Stimulated activated CD4-positive, alpha-beta T cell treated with anti-CD3 and anti-CD28 coated beads, Interleukin-4, amount 100 ng/mL, for 1 hour (primary cell): Measurements from ENCODE around the gene MACIR.

Experiments
- DNase-seq: peaks from one replicate; pipeline ENCODE4 v3.0.0-alpha.2; 2020

MACIR gene

DNA sequence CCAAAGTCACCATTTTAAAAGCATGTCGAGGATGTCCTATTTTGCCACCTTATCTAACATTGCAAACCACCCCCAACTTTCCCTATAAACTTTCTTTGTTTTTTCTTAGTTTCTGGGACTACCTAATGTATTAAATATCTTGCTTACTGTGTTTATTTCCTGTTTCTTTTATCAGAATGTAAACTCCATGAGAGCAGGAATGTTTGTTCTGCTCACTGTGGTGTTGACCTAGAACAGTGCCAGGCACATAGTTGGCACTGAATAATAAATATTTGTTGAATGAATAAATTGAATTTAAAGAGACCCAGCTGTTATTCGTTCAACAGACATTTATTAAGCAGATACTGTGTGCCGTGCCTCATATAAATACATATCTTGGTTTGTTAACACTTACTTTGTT, 35.2 kb downstream of the MACIR start:
- DNase-seq = no peak

DNA sequence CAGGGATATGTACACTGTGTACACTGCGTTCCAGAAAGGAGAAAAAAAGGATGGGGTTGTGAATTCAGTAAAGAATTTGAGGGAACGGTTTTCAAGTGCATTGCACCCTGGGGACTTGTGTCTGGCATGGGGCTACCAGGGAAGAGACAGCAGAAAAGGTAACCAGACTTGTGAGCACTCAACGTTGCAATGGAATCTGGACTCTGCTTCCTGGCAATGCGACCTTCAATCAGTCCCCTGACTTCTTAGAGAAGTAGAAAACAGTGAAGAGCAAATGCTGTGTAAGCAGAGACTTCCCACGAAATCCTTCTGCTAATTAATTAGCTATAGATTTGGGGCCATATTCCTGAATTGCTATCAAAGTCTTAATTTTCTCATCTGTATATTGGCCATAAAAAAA, 36.3 kb downstream of the MACIR start:
- no peak for DNase-seq

DNA sequence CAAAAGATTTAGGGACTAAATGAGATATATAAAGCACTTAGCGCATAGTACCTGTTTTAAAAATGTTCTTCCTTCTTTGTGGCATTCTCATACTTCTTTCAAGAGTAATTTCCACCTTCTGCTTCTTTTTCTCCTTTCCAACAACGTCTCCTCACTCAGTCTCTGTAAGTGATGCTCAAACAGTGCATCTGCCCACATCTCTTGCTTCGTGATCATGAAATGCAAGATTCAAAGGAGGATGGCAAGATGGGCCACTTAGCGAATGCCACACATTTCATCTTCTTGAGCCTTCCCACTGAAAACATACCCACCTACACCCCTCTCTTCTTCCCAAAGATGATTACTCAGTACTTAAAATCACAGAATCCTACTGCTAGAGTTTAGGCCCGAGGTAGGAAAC, 36.9 kb downstream of the MACIR start:
- DNase-seq = no peak

DNA sequence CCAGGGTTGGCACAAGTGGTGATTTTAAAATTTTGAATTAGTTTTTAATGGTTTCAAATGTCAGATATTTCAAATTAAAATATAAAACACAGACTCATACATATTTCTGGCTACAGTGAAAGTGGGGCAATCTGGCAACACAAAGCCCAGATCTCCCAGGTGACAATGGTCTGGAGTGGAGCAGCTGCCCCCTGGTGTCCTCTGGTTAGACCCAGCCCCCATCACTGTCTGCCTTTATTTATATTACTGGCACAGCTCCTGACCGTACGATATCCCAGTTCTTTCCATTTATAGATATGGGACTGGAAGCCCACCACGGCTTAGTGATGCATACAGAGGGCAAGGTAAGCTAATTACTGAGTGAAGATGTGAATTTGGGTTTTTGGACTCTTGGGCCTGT, 37.3 kb downstream of the MACIR start:
- DNase-seq = no peak

DNA sequence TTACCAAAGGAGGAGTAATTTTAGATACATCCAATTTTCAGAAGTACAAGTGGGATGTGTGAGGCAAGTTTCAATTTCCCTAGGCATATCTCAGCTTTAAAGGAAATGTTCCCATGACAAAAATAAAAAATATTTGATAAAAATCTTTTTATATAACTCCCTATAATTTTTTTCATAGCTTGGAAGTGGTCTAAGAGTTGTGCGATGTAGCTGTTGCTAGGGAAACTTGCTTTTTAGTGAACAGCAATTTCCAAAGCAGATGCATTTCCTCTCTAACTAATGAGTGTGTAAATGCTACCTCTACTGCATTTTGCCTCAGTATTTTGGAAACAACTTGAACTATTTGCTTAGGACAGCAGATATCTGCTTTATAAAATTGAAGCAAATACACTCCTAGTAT, 39.6 kb downstream of the MACIR start:
- no peak for DNase-seq

DNA sequence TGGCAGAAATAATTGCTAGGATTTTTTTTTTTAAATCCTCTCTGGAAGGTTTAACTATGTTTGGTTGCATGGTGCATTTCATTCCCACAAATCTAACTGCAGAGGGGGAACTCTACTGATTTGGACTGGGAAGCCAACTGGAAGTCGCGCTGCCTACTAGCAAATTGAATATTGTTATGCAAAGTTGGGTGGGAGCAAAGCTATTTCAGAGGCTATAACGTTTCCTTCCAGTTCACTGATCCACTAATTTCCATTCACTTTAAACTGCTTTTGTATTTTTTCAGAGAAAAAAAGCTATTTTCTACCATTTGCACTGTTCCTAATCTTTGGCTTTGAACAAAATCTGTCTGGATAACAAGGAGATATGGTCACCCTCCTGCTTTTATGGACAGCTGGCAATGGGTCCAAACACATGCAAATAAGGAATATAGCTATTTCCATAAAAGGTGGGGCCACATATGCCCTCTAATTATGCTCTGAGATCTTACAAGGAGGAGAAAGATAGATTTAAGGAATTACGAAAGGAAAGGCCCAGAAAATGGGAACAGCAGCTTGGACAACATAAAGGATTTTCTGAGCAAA, 40.1 kb downstream of the MACIR start:
- DNase-seq = no peak

DNA sequence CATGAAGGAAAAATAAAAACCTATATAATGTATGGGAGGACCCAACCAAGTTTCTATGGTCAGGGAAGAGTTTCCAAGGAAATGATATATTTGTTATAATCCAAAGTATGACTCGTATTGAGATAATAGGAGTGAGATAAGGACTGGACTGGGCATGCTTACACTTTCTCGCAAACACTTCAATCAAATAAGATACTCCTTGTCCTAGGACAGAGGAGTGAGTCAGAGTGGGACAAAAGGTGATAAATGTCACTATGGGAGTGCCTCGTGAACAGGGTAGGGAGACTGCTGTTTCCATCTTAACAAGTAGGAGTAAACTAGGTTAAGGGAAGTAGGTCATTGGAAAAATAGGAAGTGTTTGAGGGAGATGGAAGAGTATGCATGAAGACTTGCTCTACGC, 47.2 kb downstream of the MACIR start:
- no peak for DNase-seq

DNA sequence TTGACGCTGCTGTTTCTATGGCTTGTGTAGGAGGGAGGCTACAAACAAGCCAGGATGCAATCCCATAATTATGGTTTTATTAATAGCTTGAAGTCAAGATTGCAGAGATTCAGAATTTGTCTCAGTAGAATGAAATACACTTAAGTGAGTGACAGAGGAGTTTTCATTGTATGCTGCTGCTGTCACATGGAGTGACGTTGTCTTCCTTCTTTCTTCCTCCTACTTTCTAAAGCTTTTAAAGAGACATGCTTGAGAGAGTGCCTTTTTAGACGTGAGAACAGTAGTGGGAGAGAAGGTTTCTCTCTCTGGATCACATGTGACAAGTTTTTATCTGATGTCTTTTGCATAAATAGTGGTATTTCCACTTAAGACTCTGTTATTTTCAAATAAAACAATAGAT, 48.9 kb downstream of the MACIR start:
- no peak for DNase-seq

DNA sequence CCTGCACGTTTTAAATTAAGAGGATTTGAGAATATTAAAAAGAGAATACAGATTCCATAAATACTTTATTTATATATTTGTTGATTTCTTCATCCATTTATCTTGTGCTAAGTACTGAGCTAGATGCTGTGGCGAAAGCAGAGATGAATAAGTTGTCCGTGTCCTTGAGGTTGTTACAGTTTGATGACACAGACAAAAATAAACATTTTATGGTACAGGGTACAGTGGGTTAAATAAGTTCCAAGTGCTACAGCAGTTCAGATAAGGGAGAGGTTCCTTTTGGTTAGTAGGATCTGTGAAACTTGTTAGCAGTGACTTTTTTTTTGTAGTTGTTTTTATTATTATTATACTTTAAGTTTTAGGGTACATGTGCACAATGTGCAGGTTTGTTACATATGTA, 50.2 kb downstream of the MACIR start:
- DNase-seq = no peak

DNA sequence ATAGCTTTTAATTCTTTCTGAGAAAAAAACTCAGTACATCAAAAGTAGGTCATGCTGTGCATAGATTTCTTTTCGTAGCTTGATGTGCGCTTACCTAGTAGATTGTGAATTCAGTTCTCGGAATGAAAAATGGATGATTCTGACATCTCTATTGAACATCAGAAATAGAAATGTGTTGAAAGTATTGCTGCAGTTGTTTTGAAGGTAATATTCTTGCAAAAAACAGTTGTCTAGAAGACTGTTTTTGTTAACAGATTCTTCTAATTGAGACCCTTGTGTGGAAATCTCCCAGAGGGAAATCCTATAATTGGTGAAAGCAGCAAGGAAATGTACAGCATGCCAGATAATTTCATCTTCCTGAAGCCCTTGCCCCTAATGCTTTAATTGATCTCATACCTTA, 54.5 kb downstream of the MACIR start:
- DNase-seq = no peak

DNA sequence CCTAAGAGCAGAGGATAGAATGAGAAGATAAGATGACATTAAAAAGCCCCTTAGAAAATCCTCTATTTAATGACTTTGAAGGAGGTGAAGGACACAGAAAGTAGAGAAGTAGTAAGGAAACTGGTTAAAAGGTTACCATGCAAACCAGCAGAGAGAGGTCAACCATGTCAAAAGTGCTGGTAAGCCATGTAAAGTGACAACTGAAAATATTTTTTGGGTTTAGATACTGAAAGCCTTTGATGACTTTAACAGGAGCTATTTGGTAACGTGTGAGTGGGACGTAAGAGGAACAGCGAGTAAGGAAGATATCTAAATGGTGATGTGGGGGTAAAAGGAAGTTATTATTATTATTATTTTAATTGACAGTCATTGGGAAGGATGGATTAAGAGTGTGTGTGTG, 56.9 kb downstream of the MACIR start:
- DNase-seq = no peak

DNA sequence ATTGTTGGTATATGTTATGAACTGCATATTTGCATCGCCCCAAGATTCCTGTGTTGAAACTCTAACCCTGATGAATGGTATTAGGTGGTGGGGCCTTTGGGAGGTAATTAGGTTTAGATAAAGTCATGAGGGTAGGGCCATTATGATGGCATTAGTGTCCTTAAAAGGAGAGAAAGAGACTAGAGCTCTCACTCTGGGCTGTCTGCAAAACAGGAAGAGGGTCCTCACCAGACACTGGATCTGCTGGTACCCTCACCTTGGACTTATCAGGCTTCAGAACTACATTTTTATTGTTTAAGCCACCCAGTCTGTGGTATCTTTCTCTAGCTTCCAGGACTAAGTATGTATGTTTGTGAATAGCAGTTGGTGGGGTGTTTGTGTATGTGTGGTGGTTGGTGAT, 68.9 kb downstream of the MACIR start:
- no peak for DNase-seq

DNA sequence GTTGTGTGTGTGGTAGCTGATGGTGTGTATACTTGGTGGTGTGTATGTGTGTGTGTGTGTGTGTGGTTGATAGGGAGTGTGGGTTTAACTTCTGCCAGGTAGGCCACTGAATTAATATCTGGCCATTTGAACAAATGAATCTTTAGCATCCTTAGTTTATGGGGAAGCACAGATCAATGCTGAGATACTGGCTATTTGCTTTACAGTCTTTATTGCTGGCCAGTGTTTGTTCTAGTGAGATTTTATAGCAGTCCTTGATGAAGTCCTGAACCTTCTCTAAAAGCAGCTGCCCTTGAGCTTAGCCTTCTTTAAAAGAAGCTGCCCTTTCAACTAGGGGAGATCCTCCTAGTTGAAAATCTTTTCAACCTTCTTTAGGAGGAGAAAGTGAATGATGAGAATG, 69.3 kb downstream of the MACIR start:
- DNase-seq = no peak
